B cell (primary cell): Measurements from ENCODE around the gene GGNBP2. TPM values are rescaled to one million over a fixed set of nuclear protein-coding genes. Genes with fewer than 3 reads are reported as not detected.

ENCODE experiments used
- ATAC-seq: fragments of 200-7000 bp; cut with Tn5 transposase; one replicate; pipeline ENCODE4 v1.10.0; 2021; ENCODE audit warnings: low read depth, mild to moderate bottlenecking, moderate number of reproducible peaks, moderate library complexity
- CTCF ChIA-PET: fragments of 350-600 bp; sonication (Branson Sonifier 250); formaldehyde crosslinking; loops from one replicate; lab custom pipeline; 2021; ENCODE audit warnings: antibody characterized with exemption, inconsistent platforms; lab: Charles Lee
- POLR2A ChIA-PET: fragments of 350-600 bp; sonication (Branson Sonifier 250); formaldehyde crosslinking; loops from one replicate; lab custom pipeline; 2021; ENCODE audit warnings: antibody characterized with exemption; lab: Charles Lee
- DNase-seq: peaks from one replicate; pipeline ENCODE4 v3.0.0; 2013
- H2AFZ ChIP-seq: 2 replicates; pipeline ENCODE4 v1.6.1; 2012; ENCODE audit warnings: mild to moderate bottlenecking, low read depth, low read length; ENCODE audit not compliant: insufficient read depth, poor library complexity, severe bottlenecking
- H3K27ac ChIP-seq, 2 donors: 1 replicate in 1 of 2; 2 replicates in 1 of 2; pipeline ENCODE4 v1.5.1; 2012 to 2013; ENCODE audit warnings: low read length in 2 of 2, mild to moderate bottlenecking in 2 of 2, moderate library complexity in 1 of 2
- H3K27me3 ChIP-seq, 4 experiments: fragments of 200-600 bp in 1 of 4; sonication (generic) in 1 of 4; replicated peaks in 1 of 4; 1 replicate in 2 of 4; 2 replicates in 2 of 4; pipeline versions ENCODE4 v1.6.1 to v1.7.0; 2013 to 2016; ENCODE audit warnings: low read length in 3 of 4, mild to moderate bottlenecking in 2 of 4, mixed read lengths in 1 of 4, moderate library complexity in 1 of 4; ENCODE audit not compliant: insufficient read depth in 4 of 4, control insufficient read depth in 3 of 4; ENCODE audit errors: control extremely low read depth in 1 of 4
- H3K36me3 ChIP-seq, 2 experiments: replicated peaks in 1 of 2; 1 replicate in 1 of 2; 2 replicates in 1 of 2; pipeline versions ENCODE4 v1.6.1 to v1.7.1; 2013; ENCODE audit warnings: low read length in 1 of 2; ENCODE audit not compliant: insufficient read depth in 2 of 2, control insufficient read depth in 1 of 2; ENCODE audit errors: control extremely low read depth in 1 of 2, extremely low read depth in 1 of 2
- H3K4me1 ChIP-seq, 2 donors: fragments of 200-600 bp in 1 of 2; sonication (generic) in 1 of 2; 1 replicate in 1 of 2; 2 replicates in 1 of 2; pipeline versions ENCODE4 v1.5.1 to v1.6.1; 2013 to 2017; ENCODE audit warnings: low read length in 2 of 2; ENCODE audit not compliant: control insufficient read depth in 2 of 2, insufficient read depth in 2 of 2
- H3K4me2 ChIP-seq: replicated peaks from 2 replicates; pipeline ENCODE3; 2012; ENCODE audit warnings: mild to moderate bottlenecking, low read depth, low read length; ENCODE audit not compliant: poor library complexity, severe bottlenecking
- H3K4me3 ChIP-seq, 5 experiments: fragments of 200-600 bp in 1 of 5; sonication (generic) in 1 of 5; 1 replicate in 3 of 5; 2 replicates in 2 of 5; pipeline versions ENCODE4 v1.5.1 to v1.7.0; 2011 to 2016; ENCODE audit warnings: low read length in 4 of 5, mild to moderate bottlenecking in 4 of 5, low read depth in 2 of 5, control low read depth in 1 of 5, moderate library complexity in 1 of 5; ENCODE audit not compliant: insufficient read depth in 1 of 5; ENCODE audit errors: control extremely low read depth in 1 of 5, extremely low read depth in 1 of 5
- H3K79me2 ChIP-seq: fragments of 200-600 bp; sonication (generic); one replicate; pipeline ENCODE4 v1.6.0; 2016; ENCODE audit warnings: low read length; ENCODE audit not compliant: control insufficient read depth, insufficient read depth
- H3K9ac ChIP-seq: fragments of 200-600 bp; sonication (generic); 2 replicates; pipeline ENCODE4 v1.6.1; 2017; ENCODE audit warnings: mild to moderate bottlenecking, low read length, moderate library complexity
- H3K9me3 ChIP-seq, 3 donors: one replicate each; pipeline versions ENCODE4 v1.6.1 to v1.7.1; 2013; ENCODE audit warnings: low read length in 2 of 3; ENCODE audit not compliant: control insufficient read depth in 2 of 3, insufficient read depth in 1 of 3; ENCODE audit errors: control extremely low read depth in 1 of 3
- H4K20me1 ChIP-seq: 2 replicates; pipeline ENCODE4 v1.6.0; 2012; ENCODE audit warnings: mild to moderate bottlenecking, low read length; ENCODE audit not compliant: insufficient read depth, control insufficient read depth, poor library complexity, severe bottlenecking
- H3K27ac Mint-ChIP-seq: one replicate; pipeline ENCODE4 v1.8.0; 2021; ENCODE audit warnings: mixed read lengths
- H3K27me3 Mint-ChIP-seq: one replicate; pipeline ENCODE4 v1.8.0; 2021; ENCODE audit warnings: mixed read lengths
- H3K4me1 Mint-ChIP-seq: one replicate; pipeline ENCODE4 v1.8.0; 2021; ENCODE audit warnings: mixed read lengths
- H3K4me3 Mint-ChIP-seq: one replicate; pipeline ENCODE4 v1.8.0; 2021; ENCODE audit warnings: mixed read lengths
- H3K9me3 Mint-ChIP-seq: one replicate; pipeline ENCODE4 v1.8.0; 2022; ENCODE audit warnings: mixed read lengths; ENCODE audit not compliant: insufficient read depth
- EZH2 ChIP-seq: IDR thresholded peaks from 2 replicates; pipeline ENCODE4 v1.6.1; 2012; ENCODE audit warnings: borderline replicate concordance, low read depth, mild to moderate bottlenecking, moderate library complexity, low read length; ENCODE audit not compliant: insufficient read depth, poor library complexity, severe bottlenecking
- WGBS: methylation state at CpG from one replicate; pipeline ENCODE4 v1.1.5; 2013; ENCODE audit warnings: missing lambda C conversion rate; ENCODE audit not compliant: insufficient coverage; 5-methylcytosine and 5-hydroxymethylcytosine counted together
- intact Hi-C: fragments of 100-400 bp; cut with micrococcal nuclease; formaldehyde crosslinking; loops from one replicate; pipeline ENCODE4 v1.10.0; 2022
- polyA plus RNA-seq: library from polyadenylated mRNA; depleted of rRNA; stranded (reverse); fragments of >200 nt; gene quantifications from 2 replicates; pipeline ENCODE4 v1.2.3, GENCODE V29; 2012
- total RNA-seq, 2 donors: library from RNA; stranded (reverse); fragments of 120-200 nt in 1 of 2; gene quantifications; 1 replicate in 1 of 2; 2 replicates in 1 of 2; pipeline versions ENCODE4 v1.2.3 to v1.2.4, GENCODE V29; 2013 to 2022
- TF ChIP-seq, protein P1 (sequence below): fragments of 200-600 bp; IDR thresholded peaks from one replicate; pipeline ENCODE4 v1.8.0; 2022; ENCODE audit warnings: antibody characterized with exemption, mild to moderate bottlenecking

The GGNBP2 gene
- total and polyA plus RNA-seq, 2 donors (not counting 1 experiment from before 2014, with no cell fraction given), result 107 to 137 TPM

DNA sequence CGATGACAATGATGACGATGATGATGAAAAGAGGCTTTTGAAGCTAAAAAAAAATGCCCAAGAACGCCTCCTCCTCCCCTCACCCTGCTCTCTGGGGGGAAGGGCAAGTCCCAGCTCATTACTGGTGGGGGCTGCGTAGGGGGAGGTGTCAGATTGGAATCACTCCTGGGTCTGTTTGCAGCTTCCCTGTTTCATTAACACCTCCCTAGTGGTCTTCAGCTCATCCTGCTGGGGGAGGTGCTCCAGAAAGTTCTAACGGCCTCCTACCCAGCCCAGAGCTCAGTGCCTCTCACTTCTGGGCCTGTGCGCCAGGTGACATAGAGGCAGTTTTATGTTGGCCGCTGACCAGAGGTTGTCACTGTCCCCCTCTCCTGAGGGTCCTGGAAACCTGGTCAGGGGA lies 69.4 kb downstream of the GGNBP2 start:
- Histone ChIP-seq H3K27ac (no peak overlapping the region), H3K9me3 (no peaks in the 10 kb centered on the region), H2AFZ (no peak overlapping the region), H3K36me3 (no peaks in the 10 kb centered on the region), H3K4me3 (no peak overlapping the region), H3K27me3 (peaks cover 0 to 3% (median 0%) of the 10 kb centered on the region in 4 experiments), H3K4me1 (peaks cover 0 to 5% of the 10 kb centered on the region in 2 donors), H4K20me1 (no peaks in the 10 kb centered on the region), H3K79me2 (no peaks in the 10 kb centered on the region), H3K4me2 (no peak overlapping the region), H3K9ac (no peak overlapping the region)
- CTCF ChIA-PET, result interaction anchor here (0.7 kb wide), 1 partner anchor 10 kb away, joined by 3 read pairs; no protein-coding TSS in a partner anchor
- POLR2A ChIA-PET, result no interaction called here
- no peak overlapping the region for H3K4me3 Mint-ChIP-seq
- no peak for ATAC-seq
- 91% methylated on average over 3 of the region's 7 CpGs for WGBS
- peaks cover 5% of the 10 kb centered on the region for H3K4me1 Mint-ChIP-seq
- intact Hi-C loops, result no loop called here
- no peak for DNase-seq
- H3K9me3 Mint-ChIP-seq, result no peaks in the 10 kb centered on the region
- no peaks in the 10 kb centered on the region for H3K27me3 Mint-ChIP-seq
- H3K27ac Mint-ChIP-seq, result no peak overlapping the region
- TF ChIP-seq, protein P1, sequence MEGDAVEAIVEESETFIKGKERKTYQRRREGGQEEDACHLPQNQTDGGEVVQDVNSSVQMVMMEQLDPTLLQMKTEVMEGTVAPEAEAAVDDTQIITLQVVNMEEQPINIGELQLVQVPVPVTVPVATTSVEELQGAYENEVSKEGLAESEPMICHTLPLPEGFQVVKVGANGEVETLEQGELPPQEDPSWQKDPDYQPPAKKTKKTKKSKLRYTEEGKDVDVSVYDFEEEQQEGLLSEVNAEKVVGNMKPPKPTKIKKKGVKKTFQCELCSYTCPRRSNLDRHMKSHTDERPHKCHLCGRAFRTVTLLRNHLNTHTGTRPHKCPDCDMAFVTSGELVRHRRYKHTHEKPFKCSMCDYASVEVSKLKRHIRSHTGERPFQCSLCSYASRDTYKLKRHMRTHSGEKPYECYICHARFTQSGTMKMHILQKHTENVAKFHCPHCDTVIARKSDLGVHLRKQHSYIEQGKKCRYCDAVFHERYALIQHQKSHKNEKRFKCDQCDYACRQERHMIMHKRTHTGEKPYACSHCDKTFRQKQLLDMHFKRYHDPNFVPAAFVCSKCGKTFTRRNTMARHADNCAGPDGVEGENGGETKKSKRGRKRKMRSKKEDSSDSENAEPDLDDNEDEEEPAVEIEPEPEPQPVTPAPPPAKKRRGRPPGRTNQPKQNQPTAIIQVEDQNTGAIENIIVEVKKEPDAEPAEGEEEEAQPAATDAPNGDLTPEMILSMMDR, result no peak

DNA sequence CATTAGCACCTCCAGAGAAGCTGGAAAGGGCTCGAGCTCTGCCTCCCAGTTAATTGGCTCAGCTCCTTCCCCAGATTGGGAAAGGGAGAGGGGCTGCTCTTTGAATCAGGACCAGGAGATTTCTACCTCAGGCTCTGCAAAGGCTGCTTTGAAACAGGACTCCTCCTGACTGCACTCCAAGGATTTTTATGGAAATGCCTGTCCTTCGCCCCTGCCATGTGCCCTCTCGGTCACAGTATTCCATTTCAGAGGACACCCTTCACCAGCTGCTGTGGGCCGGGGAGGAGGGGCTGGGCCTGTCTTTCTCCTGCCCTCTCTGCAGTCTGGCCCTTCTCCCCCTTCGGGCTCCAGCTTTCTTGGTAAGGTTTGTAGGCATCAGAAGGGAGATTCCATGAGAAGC lies 70.2 kb downstream of the GGNBP2 start:
- ChIA-PET CTCF (no interaction called here), POLR2A (no interaction called here)
- intact Hi-C loops, result no loop called here
- no peaks in the 10 kb centered on the region for H3K79me2 ChIP-seq
- H3K36me3 ChIP-seq, result no peaks in the 10 kb centered on the region
- ATAC-seq (no peak), DNase-seq (no peak)
- no peaks in the 10 kb centered on the region for H3K27me3 Mint-ChIP-seq
- TF ChIP-seq EZH2, result no peak
- TF ChIP-seq, protein P1, result no peak
- no peak overlapping the region for H2AFZ ChIP-seq
- no peak overlapping the region for H3K27ac ChIP-seq
- no peak overlapping the region for H3K4me3 Mint-ChIP-seq
- H3K4me1 Mint-ChIP-seq, result no peaks in the 10 kb centered on the region
- no peak overlapping the region for H3K4me2 ChIP-seq
- no peaks in the 10 kb centered on the region for H3K9me3 Mint-ChIP-seq
- H3K27me3 ChIP-seq, result peaks cover 0 to 3% (median 0%) of the 10 kb centered on the region in 4 experiments
- H3K4me3 ChIP-seq, result no peak overlapping the region
- no peak overlapping the region for H3K27ac Mint-ChIP-seq
- H3K9me3 ChIP-seq, result no peaks in the 10 kb centered on the region
- no peaks in the 10 kb centered on the region for H3K4me1 ChIP-seq
- H3K9ac ChIP-seq, result no peak overlapping the region
- H4K20me1 ChIP-seq, result no peaks in the 10 kb centered on the region
- WGBS, result 89% methylated on average over 4 of the region's 5 CpGs
